ENCODE measurements around the gene PRAF2. TPM values are rescaled to one million over a fixed set of nuclear protein-coding genes. Genes with fewer than 3 reads are reported as not detected.

The PRAF2 gene
- total and polyA plus RNA-seq, 2 of the 13 experiments (the other 11 are each of a cell fraction or from before 2014, with no cell fraction given): 0.33 to 2.6 TPM

DNA sequence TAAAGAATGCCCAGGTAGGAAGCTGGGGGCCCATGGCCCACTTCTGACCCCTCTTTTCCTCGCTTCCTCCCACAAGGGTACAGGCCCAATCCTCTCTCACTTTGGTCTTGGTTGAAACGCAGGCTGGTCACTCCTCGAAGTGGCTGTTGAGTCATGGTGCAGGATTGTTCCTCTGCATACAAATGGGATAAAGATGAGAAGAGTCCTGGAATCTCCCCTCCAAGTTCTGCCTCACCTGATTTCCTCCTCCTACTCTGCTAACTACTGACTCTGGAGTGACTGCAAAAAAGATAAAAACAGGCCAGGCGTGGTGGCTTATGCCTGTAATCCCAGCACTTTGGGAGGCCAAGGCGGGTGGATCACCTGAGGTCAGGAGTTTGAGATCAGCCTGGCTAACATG, 4.1 kb upstream of the PRAF2 start:
- peaks cover 4% of the 10 kb centered on the region for H3K79me2 ChIP-seq (ENCODE audit: insufficient read depth, low read length)
- H3K9me3 ChIP-seq (ENCODE audit: low read length): no peaks in the 10 kb centered on the region
- POLR2A ChIA-PET: no interaction called here
- H2AFZ ChIP-seq (ENCODE audit: low read length): no peak overlapping the region
- H3K27me3 ChIP-seq (ENCODE audit: control insufficient read depth in 1 of 2, insufficient read depth in 2 of 2, low read length in 2 of 2): no peaks in the 10 kb centered on the region
- peaks cover 2 to 7% of the 10 kb centered on the region in 2 experiments; a peak in 2 of 5 replicates for H3K36me3 ChIP-seq (replicated peaks in 1 of 2; ENCODE audit: control insufficient read depth in 1 of 2, insufficient read depth in 2 of 2, low read length in 2 of 2)
- intact Hi-C loops (cut with micrococcal nuclease; ENCODE audit: unreplicated experiment): no loop called here
- no peaks in the 10 kb centered on the region for H4K20me1 ChIP-seq (ENCODE audit: insufficient read depth, low read length)
- no peak overlapping the region for H3K4me3 ChIP-seq (replicated peaks in 1 of 3; ENCODE audit: insufficient read depth in 1 of 3, low read depth in 2 of 3, low read length in 3 of 3)
- CTCF ChIA-PET (ENCODE audit: low intra/inter-chr PET ratio, low total read pairs): no interaction called here
- no peak overlapping the region for H3K4me2 ChIP-seq (ENCODE audit: low read depth, low read length)
- BruUV-seq (replicated peaks): no TSS peak
- in situ Hi-C loops (cut with HindIII; ENCODE audit: extremely low pct_ligation_motif_present, low pct_unique_long_range_greater_than_20kb): no loop called here
- no peak for FAIRE-seq
- TF ChIP-seq MYC (CRISPR knock-in tag; IDR thresholded peaks at IDR 0.05; ENCODE audit: borderline replicate concordance) (no peak), POGZ (CRISPR knock-in tag; IDR thresholded peaks at IDR 0.05) (no peak), PHF20 (CRISPR knock-in tag; IDR thresholded peaks at IDR 0.05) (no peak), PHF8 (CRISPR knock-in tag; IDR thresholded peaks at IDR 0.05) (no peak), CHD4 (IDR thresholded peaks at IDR 0.05; ENCODE audit: borderline replicate concordance, low read length) (no peak), ZNF224 (CRISPR knock-in tag; IDR thresholded peaks at IDR 0.05) (no peak)
- WGBS (ENCODE audit: low lambda C conversion rate): no CpG with 5 or more reads among the region's 5 CpGs
- H3K27ac ChIP-seq (ENCODE audit: extremely low read length, insufficient read depth, low read length): no peak overlapping the region
- no peak overlapping the region for H3K9ac ChIP-seq (ENCODE audit: insufficient read depth, low read depth, low read length)
- ATAC-seq: no peak
- H3K4me1 ChIP-seq (ENCODE audit: insufficient read depth, low read length): peaks cover 9% of the 10 kb centered on the region; the same call in 1 of the 2 replicates
- DNase-seq (ENCODE audit: low spot score): no peak

DNA sequence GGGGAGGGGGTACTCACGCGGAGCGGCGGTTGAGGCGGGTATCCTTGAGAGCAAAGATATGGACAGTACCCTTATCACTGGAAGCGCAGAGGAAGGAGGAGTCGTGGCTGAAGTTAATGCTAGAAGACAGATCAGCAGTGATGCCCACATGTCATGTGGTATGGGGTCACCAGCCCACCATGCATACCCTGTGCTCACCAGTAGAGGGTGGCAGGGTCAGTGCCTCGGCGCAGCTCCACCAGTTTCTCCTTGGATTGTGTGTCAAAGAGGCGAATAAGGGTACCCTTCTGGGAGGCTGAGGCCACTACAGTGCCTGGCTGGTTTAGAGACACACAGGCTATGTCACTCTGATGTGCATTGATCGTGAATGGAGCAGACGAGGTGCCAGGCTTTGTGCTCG, 1.5 kb upstream of the PRAF2 start:
- Histone ChIP-seq H3K79me2 (ENCODE audit: insufficient read depth, low read length) (peaks cover 4% of the 10 kb centered on the region), H3K27me3 (ENCODE audit: control insufficient read depth in 1 of 2, insufficient read depth in 2 of 2, low read length in 2 of 2) (no peaks in the 10 kb centered on the region), H3K36me3 (replicated peaks in 1 of 2; ENCODE audit: control insufficient read depth in 1 of 2, insufficient read depth in 2 of 2, low read length in 2 of 2) (peaks cover 2 to 7% of the 10 kb centered on the region in 2 experiments; a peak in 2 of 5 replicates), H3K27ac (ENCODE audit: extremely low read length, insufficient read depth, low read length) (no peak overlapping the region), H3K4me3 (replicated peaks in 1 of 3; ENCODE audit: insufficient read depth in 1 of 3, low read depth in 2 of 3, low read length in 3 of 3) (no peak overlapping the region), H3K9me3 (ENCODE audit: low read length) (no peaks in the 10 kb centered on the region), H3K4me1 (ENCODE audit: insufficient read depth, low read length) (peaks cover 9% of the 10 kb centered on the region; the same call in 1 of the 2 replicates), H4K20me1 (ENCODE audit: insufficient read depth, low read length) (no peaks in the 10 kb centered on the region), H2AFZ (ENCODE audit: low read length) (no peak overlapping the region), H3K4me2 (ENCODE audit: low read depth, low read length) (no peak overlapping the region), H3K9ac (ENCODE audit: insufficient read depth, low read depth, low read length) (no peak overlapping the region)
- WGBS (ENCODE audit: low lambda C conversion rate): 100% methylated on average over 5 of the region's 13 CpGs
- intact Hi-C loops (cut with micrococcal nuclease; ENCODE audit: unreplicated experiment): no loop called here
- no peak for ATAC-seq
- no peak for DNase-seq (ENCODE audit: low spot score)
- CTCF ChIA-PET (ENCODE audit: low intra/inter-chr PET ratio, low total read pairs): no interaction called here
- POLR2A ChIA-PET: interaction anchor here (1.2 kb wide), 1 partner anchor 32 kb away, joined by 6 read pairs; the partner anchor contains the start of gene TFE3
- in situ Hi-C loops (cut with HindIII; ENCODE audit: extremely low pct_ligation_motif_present, low pct_unique_long_range_greater_than_20kb): no loop called here
- no peak for FAIRE-seq
- no TSS peak for BruUV-seq (replicated peaks)
- TF ChIP-seq, protein P1, sequence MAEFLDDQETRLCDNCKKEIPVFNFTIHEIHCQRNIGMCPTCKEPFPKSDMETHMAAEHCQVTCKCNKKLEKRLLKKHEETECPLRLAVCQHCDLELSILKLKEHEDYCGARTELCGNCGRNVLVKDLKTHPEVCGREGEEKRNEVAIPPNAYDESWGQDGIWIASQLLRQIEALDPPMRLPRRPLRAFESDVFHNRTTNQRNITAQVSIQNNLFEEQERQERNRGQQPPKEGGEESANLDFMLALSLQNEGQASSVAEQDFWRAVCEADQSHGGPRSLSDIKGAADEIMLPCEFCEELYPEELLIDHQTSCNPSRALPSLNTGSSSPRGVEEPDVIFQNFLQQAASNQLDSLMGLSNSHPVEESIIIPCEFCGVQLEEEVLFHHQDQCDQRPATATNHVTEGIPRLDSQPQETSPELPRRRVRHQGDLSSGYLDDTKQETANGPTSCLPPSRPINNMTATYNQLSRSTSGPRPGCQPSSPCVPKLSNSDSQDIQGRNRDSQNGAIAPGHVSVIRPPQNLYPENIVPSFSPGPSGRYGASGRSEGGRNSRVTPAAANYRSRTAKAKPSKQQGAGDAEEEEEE (CRISPR knock-in tag; IDR thresholded peaks at IDR 0.05; ENCODE audit: borderline replicate concordance): no peak
- TF ChIP-seq, protein P2, sequence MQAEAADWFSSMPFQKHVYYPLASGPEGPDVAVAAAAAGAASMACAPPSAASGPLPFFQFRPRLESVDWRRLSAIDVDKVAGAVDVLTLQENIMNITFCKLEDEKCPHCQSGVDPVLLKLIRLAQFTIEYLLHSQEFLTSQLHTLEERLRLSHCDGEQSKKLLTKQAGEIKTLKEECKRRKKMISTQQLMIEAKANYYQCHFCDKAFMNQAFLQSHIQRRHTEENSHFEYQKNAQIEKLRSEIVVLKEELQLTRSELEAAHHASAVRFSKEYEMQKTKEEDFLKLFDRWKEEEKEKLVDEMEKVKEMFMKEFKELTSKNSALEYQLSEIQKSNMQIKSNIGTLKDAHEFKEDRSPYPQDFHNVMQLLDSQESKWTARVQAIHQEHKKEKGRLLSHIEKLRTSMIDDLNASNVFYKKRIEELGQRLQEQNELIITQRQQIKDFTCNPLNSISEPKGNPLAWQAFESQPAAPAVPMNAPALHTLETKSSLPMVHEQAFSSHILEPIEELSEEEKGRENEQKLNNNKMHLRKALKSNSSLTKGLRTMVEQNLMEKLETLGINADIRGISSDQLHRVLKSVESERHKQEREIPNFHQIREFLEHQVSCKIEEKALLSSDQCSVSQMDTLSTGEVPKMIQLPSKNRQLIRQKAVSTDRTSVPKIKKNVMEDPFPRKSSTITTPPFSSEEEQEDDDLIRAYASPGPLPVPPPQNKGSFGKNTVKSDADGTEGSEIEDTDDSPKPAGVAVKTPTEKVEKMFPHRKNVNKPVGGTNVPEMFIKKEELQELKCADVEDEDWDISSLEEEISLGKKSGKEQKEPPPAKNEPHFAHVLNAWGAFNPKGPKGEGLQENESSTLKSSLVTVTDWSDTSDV (CRISPR knock-in tag; IDR thresholded peaks at IDR 0.05): no peak
- TF ChIP-seq, protein P3, sequence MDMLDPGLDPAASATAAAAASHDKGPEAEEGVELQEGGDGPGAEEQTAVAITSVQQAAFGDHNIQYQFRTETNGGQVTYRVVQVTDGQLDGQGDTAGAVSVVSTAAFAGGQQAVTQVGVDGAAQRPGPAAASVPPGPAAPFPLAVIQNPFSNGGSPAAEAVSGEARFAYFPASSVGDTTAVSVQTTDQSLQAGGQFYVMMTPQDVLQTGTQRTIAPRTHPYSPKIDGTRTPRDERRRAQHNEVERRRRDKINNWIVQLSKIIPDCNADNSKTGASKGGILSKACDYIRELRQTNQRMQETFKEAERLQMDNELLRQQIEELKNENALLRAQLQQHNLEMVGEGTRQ (IDR thresholded peaks at IDR 0.05; ENCODE audit: low read depth, low read length): no peak
- TF ChIP-seq, protein P3 (CRISPR knock-in tag; IDR thresholded peaks at IDR 0.05; ENCODE audit: borderline replicate concordance): no peak
